ENCODE measurements around the gene ABLIM2. TPM values are rescaled to one million over a fixed set of nuclear protein-coding genes. Genes with fewer than 3 reads are reported as not detected.

Gene ABLIM2
- total and polyA plus RNA-seq, 2 experiments from 2014 or later, result 1.5 to 4.3 TPM

DNA sequence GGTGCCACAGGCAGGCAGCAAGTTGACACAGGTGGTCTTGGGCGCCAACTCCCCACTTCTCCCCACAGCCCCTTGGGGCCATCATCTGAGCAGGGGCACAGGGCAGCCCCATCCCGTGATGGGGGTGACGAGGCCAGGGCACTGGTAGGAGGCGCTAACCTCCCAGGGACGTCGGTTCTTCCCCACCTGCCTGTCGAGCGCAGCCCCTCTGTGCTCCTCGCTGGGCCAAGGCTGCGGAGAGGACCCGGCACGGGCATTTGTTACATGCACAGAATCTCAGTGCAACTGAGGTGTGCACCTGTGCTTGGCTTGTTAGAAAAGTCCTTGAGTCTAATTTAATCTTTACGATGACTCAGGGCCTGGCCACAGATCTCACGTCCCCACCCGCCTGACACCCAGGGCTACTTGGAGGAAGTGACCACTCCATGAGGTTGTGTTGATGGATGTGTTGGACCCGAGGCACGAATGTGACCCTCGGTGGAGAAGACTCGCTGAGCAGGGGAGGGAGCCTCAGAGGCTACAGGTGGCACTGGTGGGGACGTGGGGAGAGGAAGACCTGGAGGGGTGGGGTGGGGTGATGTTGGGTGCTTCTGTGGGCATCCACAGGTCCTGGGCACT, 37.3 kb upstream of the ABLIM2 start:
- Mint-ChIP-seq H3K4me1 (peaks cover 16% of the 10 kb centered on the region), H3K27ac (no peak overlapping the region)
- no peaks in the 10 kb centered on the region for H3K36me3 ChIP-seq (ENCODE audit: insufficient read depth)

DNA sequence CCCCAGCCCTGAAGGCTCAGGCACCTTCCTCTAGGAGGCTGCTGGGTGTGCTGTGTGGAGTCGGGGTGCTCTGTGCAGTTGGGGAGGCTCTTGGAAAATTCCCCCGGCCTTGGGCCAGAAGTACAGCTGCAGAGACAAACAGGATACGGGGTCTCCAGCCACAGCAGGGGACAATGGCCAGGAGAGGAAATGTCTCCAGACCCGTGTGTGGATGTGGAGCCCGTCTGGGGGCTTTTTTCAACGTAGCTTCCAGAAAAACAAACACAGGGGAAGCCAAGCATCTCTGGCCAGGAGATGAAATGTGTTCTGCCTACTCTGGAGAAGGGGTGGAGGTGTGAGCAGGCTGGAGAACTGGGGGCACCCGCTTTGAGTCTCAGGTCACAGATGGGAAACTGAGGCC, 36.8 kb upstream of the ABLIM2 start:
- Mint-ChIP-seq H3K27ac (no peak overlapping the region), H3K4me3 (no peak overlapping the region), H3K9me3 (no peaks in the 10 kb centered on the region), H3K4me1 (peaks cover 13% of the 10 kb centered on the region), H3K36me3 (ENCODE audit: low read depth) (no peaks in the 10 kb centered on the region), H3K27me3 (ENCODE audit: insufficient read depth, low read depth, poor library complexity) (peaks cover 3% of the 10 kb centered on the region)
- ATAC-seq (no peak), DNase-seq (ENCODE audit: low spot score) (no peak)
- Histone ChIP-seq H3K4me1 (ENCODE audit: insufficient read depth) (no peaks in the 10 kb centered on the region), H2AFZ (no peak overlapping the region), H3K27ac (ENCODE audit: low read depth) (no peak overlapping the region), H3K36me3 (ENCODE audit: insufficient read depth) (no peaks in the 10 kb centered on the region), H3K79me2 (replicated peaks; ENCODE audit: insufficient read depth) (no peaks in the 10 kb centered on the region), H3F3A (replicated peaks; ENCODE audit: low read depth) (no peaks in the 10 kb centered on the region), H3K4me2 (no peak overlapping the region), H3K4me3 (no peak overlapping the region), H3K9me2 (ENCODE audit: insufficient read depth) (no peaks in the 10 kb centered on the region), H4K20me1 (replicated peaks; ENCODE audit: insufficient read depth) (no peaks in the 10 kb centered on the region), H3K27me3 (ENCODE audit: insufficient read depth) (no peaks in the 10 kb centered on the region)
- TF ChIP-seq, protein P1, sequence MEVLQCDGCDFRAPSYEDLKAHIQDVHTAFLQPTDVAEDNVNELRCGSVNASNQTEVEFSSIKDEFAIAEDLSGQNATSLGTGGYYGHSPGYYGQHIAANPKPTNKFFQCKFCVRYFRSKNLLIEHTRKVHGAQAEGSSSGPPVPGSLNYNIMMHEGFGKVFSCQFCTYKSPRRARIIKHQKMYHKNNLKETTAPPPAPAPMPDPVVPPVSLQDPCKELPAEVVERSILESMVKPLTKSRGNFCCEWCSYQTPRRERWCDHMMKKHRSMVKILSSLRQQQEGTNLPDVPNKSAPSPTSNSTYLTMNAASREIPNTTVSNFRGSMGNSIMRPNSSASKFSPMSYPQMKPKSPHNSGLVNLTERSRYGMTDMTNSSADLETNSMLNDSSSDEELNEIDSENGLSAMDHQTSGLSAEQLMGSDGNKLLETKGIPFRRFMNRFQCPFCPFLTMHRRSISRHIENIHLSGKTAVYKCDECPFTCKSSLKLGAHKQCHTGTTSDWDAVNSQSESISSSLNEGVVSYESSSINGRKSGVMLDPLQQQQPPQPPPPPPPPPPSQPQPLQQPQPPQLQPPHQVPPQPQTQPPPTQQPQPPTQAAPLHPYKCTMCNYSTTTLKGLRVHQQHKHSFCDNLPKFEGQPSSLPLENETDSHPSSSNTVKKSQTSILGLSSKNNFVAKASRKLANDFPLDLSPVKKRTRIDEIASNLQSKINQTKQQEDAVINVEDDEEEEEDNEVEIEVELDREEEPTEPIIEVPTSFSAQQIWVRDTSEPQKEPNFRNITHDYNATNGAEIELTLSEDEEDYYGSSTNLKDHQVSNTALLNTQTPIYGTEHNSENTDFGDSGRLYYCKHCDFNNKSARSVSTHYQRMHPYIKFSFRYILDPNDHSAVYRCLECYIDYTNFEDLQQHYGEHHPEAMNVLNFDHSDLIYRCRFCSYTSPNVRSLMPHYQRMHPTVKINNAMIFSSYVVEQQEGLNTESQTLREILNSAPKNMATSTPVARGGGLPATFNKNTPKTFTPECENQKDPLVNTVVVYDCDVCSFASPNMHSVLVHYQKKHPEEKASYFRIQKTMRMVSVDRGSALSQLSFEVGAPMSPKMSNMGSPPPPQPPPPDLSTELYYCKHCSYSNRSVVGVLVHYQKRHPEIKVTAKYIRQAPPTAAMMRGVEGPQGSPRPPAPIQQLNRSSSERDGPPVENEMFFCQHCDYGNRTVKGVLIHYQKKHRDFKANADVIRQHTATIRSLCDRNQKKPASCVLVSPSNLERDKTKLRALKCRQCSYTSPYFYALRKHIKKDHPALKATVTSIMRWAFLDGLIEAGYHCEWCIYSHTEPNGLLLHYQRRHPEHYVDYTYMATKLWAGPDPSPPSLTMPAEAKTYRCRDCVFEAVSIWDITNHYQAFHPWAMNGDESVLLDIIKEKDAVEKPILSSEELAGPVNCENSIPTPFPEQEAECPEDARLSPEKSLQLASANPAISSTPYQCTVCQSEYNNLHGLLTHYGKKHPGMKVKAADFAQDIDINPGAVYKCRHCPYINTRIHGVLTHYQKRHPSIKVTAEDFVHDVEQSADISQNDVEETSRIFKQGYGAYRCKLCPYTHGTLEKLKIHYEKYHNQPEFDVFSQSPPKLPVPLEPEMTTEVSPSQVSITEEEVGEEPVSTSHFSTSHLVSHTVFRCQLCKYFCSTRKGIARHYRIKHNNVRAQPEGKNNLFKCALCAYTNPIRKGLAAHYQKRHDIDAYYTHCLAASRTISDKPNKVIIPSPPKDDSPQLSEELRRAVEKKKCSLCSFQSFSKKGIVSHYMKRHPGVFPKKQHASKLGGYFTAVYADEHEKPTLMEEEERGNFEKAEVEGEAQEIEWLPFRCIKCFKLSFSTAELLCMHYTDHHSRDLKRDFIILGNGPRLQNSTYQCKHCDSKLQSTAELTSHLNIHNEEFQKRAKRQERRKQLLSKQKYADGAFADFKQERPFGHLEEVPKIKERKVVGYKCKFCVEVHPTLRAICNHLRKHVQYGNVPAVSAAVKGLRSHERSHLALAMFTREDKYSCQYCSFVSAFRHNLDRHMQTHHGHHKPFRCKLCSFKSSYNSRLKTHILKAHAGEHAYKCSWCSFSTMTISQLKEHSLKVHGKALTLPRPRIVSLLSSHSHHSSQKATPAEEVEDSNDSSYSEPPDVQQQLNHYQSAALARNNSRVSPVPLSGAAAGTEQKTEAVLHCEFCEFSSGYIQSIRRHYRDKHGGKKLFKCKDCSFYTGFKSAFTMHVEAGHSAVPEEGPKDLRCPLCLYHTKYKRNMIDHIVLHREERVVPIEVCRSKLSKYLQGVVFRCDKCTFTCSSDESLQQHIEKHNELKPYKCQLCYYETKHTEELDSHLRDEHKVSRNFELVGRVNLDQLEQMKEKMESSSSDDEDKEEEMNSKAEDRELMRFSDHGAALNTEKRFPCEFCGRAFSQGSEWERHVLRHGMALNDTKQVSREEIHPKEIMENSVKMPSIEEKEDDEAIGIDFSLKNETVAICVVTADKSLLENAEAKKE (CRISPR knock-in tag; IDR thresholded peaks at IDR 0.05), result no peak
- no peak for TF ChIP-seq CREB1 (CRISPR knock-in tag; IDR thresholded peaks at IDR 0.05; ENCODE audit: low read depth)
- TF ChIP-seq EZH2phosphoT487 (IDR thresholded peaks at IDR 0.05; ENCODE audit: unreplicated experiment), result no peak
- TF ChIP-seq NANOG (IDR thresholded peaks at IDR 0.05; ENCODE audit: borderline replicate concordance), result no peak
- TF ChIP-seq JUNB (IDR thresholded peaks at IDR 0.05; ENCODE audit: unreplicated experiment), result no peak
- no peak for TF ChIP-seq ZNF114 (CRISPR knock-in tag; IDR thresholded peaks at IDR 0.05)
- TF ChIP-seq, protein P2, sequence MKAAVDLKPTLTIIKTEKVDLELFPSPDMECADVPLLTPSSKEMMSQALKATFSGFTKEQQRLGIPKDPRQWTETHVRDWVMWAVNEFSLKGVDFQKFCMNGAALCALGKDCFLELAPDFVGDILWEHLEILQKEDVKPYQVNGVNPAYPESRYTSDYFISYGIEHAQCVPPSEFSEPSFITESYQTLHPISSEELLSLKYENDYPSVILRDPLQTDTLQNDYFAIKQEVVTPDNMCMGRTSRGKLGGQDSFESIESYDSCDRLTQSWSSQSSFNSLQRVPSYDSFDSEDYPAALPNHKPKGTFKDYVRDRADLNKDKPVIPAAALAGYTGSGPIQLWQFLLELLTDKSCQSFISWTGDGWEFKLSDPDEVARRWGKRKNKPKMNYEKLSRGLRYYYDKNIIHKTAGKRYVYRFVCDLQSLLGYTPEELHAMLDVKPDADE (IDR thresholded peaks at IDR 0.05), result no peak
- no peak for TF ChIP-seq ZNF331 (CRISPR knock-in tag; IDR thresholded peaks at IDR 0.05; ENCODE audit: low read depth)
- no peak for TF ChIP-seq POLR2AphosphoS5 (IDR thresholded peaks at IDR 0.05; ENCODE audit: low read depth)
- TF ChIP-seq EZH2 (IDR thresholded peaks at IDR 0.05; ENCODE audit: low read depth, unreplicated experiment), result no peak
- no peak for TF ChIP-seq STAT1 (IDR thresholded peaks at IDR 0.05; ENCODE audit: unreplicated experiment)

More for the DNA sequence above, 37.3 kb upstream of the ABLIM2 start:
- Mint-ChIP-seq H3K36me3 (ENCODE audit: low read depth) (no peaks in the 10 kb centered on the region), H3K4me3 (no peak overlapping the region), H3K9me3 (no peaks in the 10 kb centered on the region), H3K27me3 (ENCODE audit: insufficient read depth, low read depth, poor library complexity) (peaks cover 5% of the 10 kb centered on the region)
- H3K27me3 ChIP-seq (ENCODE audit: insufficient read depth), result no peaks in the 10 kb centered on the region
- H3K4me3 ChIP-seq, result no peak overlapping the region
- H2AFZ ChIP-seq, result no peak overlapping the region
- H3K27ac ChIP-seq (ENCODE audit: low read depth), result no peak overlapping the region
- DNase-seq (ENCODE audit: low spot score), result no peak
- TF ChIP-seq, protein P3, sequence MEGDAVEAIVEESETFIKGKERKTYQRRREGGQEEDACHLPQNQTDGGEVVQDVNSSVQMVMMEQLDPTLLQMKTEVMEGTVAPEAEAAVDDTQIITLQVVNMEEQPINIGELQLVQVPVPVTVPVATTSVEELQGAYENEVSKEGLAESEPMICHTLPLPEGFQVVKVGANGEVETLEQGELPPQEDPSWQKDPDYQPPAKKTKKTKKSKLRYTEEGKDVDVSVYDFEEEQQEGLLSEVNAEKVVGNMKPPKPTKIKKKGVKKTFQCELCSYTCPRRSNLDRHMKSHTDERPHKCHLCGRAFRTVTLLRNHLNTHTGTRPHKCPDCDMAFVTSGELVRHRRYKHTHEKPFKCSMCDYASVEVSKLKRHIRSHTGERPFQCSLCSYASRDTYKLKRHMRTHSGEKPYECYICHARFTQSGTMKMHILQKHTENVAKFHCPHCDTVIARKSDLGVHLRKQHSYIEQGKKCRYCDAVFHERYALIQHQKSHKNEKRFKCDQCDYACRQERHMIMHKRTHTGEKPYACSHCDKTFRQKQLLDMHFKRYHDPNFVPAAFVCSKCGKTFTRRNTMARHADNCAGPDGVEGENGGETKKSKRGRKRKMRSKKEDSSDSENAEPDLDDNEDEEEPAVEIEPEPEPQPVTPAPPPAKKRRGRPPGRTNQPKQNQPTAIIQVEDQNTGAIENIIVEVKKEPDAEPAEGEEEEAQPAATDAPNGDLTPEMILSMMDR (conservative IDR thresholded peaks at IDR 0.05; ENCODE audit: low read depth in 2 of 2), result peak in 1 of 2 experiments; percentile 33; a peak in 2 of 4 replicates
- TF ChIP-seq JUNB (IDR thresholded peaks at IDR 0.05; ENCODE audit: unreplicated experiment), result no peak
- H3K79me2 ChIP-seq (replicated peaks; ENCODE audit: insufficient read depth), result no peaks in the 10 kb centered on the region
- no peaks in the 10 kb centered on the region for H3K9me2 ChIP-seq (ENCODE audit: insufficient read depth)
- no peaks in the 10 kb centered on the region for H3F3A ChIP-seq (replicated peaks; ENCODE audit: low read depth)
- ATAC-seq, result no peak
- no peaks in the 10 kb centered on the region for H3K4me1 ChIP-seq (ENCODE audit: insufficient read depth)
- no peak overlapping the region for H3K4me2 ChIP-seq
- H4K20me1 ChIP-seq (replicated peaks; ENCODE audit: insufficient read depth), result no peaks in the 10 kb centered on the region
